Neural cell (in vitro differentiated cells): Measurements from ENCODE around the gene ATP7B.

ENCODE experiments used
- EP300 ChIP-seq: fragments of 450-650 bp; conservative IDR thresholded peaks from 2 replicates; pipeline ENCODE4 v1.6.1; 2014; ENCODE audit warnings: antibody characterized with exemption, mild to moderate bottlenecking, moderate library complexity; ENCODE audit not compliant: poor library complexity, severe bottlenecking
- EZH2 ChIP-seq: fragments of 200-600, 300-800 bp; shearing (Covaris generic), sonication (generic); IDR thresholded peaks from 2 replicates; pipeline ENCODE4 v1.6.1; 2014; ENCODE audit warnings: antibody characterized with exemption, low read length, borderline replicate concordance, mild to moderate bottlenecking; ENCODE audit not compliant: insufficient read depth, poor library complexity, severe bottlenecking
- POLR2AphosphoS5 ChIP-seq: IDR thresholded peaks from 2 replicates; pipeline ENCODE4 v1.6.1; 2012
- RAD21 ChIP-seq: fragments of 450-650 bp; conservative IDR thresholded peaks from 2 replicates; pipeline ENCODE4 v1.6.1; 2014; ENCODE audit warnings: antibody characterized with exemption, mild to moderate bottlenecking, moderate library complexity
- REST ChIP-seq: IDR thresholded peaks from 2 replicates; pipeline ENCODE4 v1.6.1; 2012; ENCODE audit warnings: borderline replicate concordance
- SMC3 ChIP-seq: fragments of 450-650 bp; conservative IDR thresholded peaks from 2 replicates; pipeline ENCODE4 v1.6.1; 2014; ENCODE audit warnings: antibody characterized with exemption, mild to moderate bottlenecking, moderate library complexity; ENCODE audit not compliant: poor library complexity
- TAF1 ChIP-seq: IDR thresholded peaks from 2 replicates; pipeline ENCODE4 v1.6.1; 2012; ENCODE audit warnings: low read depth
- TF ChIP-seq, protein P1 (sequence below): fragments of 450-650 bp; IDR thresholded peaks from 2 replicates; pipeline ENCODE4 v1.5.1; 2014; ENCODE audit warnings: antibody characterized with exemption, mild to moderate bottlenecking, moderate library complexity; ENCODE audit not compliant: poor library complexity, severe bottlenecking

DNA sequence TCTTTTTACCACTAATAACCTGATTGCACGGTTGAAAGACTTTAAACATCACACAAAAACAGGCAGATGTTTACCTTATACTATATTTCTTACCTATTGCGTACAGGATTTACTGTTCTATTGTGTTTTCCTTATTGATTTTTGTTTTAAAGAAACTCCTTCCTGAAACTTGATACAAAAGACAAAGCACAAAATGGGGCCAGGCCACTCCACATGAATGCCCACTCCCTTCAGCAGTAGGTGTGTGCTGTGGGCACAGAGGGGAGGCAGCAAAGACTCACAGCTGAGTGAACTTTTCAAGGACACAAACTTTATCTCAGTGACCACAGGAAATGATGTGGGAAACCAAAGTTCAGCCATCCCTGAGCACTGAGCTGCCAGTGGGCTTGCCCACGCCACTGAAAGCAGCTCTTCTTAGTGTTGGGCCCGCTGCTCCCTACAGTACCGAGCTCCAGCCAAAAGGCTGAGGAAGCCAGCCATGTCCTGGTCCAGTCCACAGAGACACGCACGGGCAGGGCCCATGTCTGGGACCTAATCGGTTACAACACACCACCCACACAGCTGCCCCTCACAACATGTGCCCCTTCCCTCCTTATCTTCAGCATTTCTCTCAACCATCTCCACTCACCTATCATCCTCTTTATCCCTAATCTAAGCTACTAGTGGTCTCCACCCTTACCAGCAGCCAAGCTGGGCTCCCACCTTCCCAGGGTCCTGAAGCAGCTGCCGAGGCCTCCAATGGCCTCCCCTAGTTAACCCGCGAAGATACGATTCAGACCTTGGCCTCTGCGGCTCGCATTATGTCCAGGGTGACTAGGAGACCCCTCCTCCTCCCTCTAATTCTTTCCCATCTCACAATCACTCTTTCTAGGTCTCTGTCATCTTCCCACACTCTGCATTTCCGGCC lies 39.5 kb downstream of the ATP7B start:
- TF ChIP-seq, protein P1, sequence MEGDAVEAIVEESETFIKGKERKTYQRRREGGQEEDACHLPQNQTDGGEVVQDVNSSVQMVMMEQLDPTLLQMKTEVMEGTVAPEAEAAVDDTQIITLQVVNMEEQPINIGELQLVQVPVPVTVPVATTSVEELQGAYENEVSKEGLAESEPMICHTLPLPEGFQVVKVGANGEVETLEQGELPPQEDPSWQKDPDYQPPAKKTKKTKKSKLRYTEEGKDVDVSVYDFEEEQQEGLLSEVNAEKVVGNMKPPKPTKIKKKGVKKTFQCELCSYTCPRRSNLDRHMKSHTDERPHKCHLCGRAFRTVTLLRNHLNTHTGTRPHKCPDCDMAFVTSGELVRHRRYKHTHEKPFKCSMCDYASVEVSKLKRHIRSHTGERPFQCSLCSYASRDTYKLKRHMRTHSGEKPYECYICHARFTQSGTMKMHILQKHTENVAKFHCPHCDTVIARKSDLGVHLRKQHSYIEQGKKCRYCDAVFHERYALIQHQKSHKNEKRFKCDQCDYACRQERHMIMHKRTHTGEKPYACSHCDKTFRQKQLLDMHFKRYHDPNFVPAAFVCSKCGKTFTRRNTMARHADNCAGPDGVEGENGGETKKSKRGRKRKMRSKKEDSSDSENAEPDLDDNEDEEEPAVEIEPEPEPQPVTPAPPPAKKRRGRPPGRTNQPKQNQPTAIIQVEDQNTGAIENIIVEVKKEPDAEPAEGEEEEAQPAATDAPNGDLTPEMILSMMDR, result no peak
- TF ChIP-seq EP300 (no peak), POLR2AphosphoS5 (no peak), RAD21 (no peak), SMC3 (no peak), REST (no peak), EZH2 (no peak), TAF1 (no peak)
